A549 (cell line): ENCODE data around the gene SORCS2. TPM values are rescaled to one million over a fixed set of nuclear protein-coding genes. Genes with fewer than 3 reads are reported as not detected.

Experiments used
- ATAC-seq, 2 experiments: fragments of 200-7000 bp in 1 of 2; fragments of >200 bp in 1 of 2; cut with Nextera tagmentation in 1 of 2; cut with Tn5 transposase in 1 of 2; 3 replicates each; pipeline versions ENCODE4 v1.8.0 to v1.9.1; 2018 to 2020; ENCODE audit warnings: mild to moderate bottlenecking in 1 of 2, moderate library complexity in 1 of 2
- CTCF ChIA-PET: fragments of 300-600 bp; sonication (Branson Sonifier 250); formaldehyde crosslinking; extraction: SDS; loops from one replicate; lab custom pipeline; 2021; ENCODE audit warnings: antibody characterized with exemption, inconsistent platforms; lab: Yijun Ruan, JAX
- POLR2A ChIA-PET: fragments of 350-600 bp; formaldehyde crosslinking; extraction: SDS; loops from one replicate; lab custom pipeline; 2021; ENCODE audit warnings: antibody characterized with exemption, inconsistent platforms; lab: Yijun Ruan, JAX
- DNase-seq, 2 experiments: peaks; one replicate each; pipeline versions ENCODE4 v3.0.0 to v3.0.0-alpha.2; 2011 to 2016; ENCODE audit warnings: low read depth in 1 of 2, low spot score in 1 of 2
- FAIRE-seq: peaks from 2 replicates; lab custom pipeline; 2011; peaks lifted over from hg19 to GRCh38; lab: Jason Lieb, UNC
- H3K27ac ChIP-seq, 2 experiments: fragments of >200 bp; sonication (Bioruptor Twin); formaldehyde crosslinking; 3 replicates each; pipeline ENCODE4 v1.5.1; 2016 to 2017
- H3K4me1 ChIP-seq: fragments of >200 bp; sonication (Bioruptor Twin); formaldehyde crosslinking; 3 replicates; pipeline ENCODE4 v1.6.1; 2016
- H3K4me2 ChIP-seq: fragments of >200 bp; sonication (Bioruptor Twin); formaldehyde crosslinking; 3 replicates; pipeline ENCODE4 v1.6.1; 2016
- H3K4me3 ChIP-seq: fragments of >200 bp; sonication (Bioruptor Twin); formaldehyde crosslinking; 3 replicates; pipeline ENCODE4 v1.5.1; 2016
- H3K9me3 ChIP-seq: fragments of >200 bp; sonication (Bioruptor Twin); formaldehyde crosslinking; 3 replicates; pipeline ENCODE4 v1.6.1; 2016
- BHLHE40 ChIP-seq: IDR thresholded peaks from 2 replicates; pipeline ENCODE4 v1.6.1; 2012; ENCODE audit warnings: low read depth, low read length, inconsistent platforms
- E2F6 ChIP-seq: IDR thresholded peaks from 2 replicates; pipeline ENCODE4 v1.6.1; 2012; ENCODE audit warnings: low read depth, borderline replicate concordance
- EHF ChIP-seq: fragments of 250-450 bp; sonication (Bioruptor Pico); IDR thresholded peaks from 2 replicates; pipeline ENCODE4 v1.5.0; 2020; ENCODE audit warnings: mild to moderate bottlenecking
- EHMT2 ChIP-seq: fragments of 200-600 bp; sonication (generic); IDR thresholded peaks from 2 replicates; pipeline ENCODE4 v1.6.1; 2016; ENCODE audit warnings: antibody characterized with exemption, low read depth, mild to moderate bottlenecking, moderate library complexity
- ESRRA ChIP-seq: fragments of 150-350 bp; IDR thresholded peaks from 2 replicates; pipeline ENCODE4 v1.6.1; 2014; ENCODE audit warnings: mild to moderate bottlenecking, low read length, borderline replicate concordance
- FOSB ChIP-seq: fragments of 250-450 bp; sonication (Bioruptor Pico); IDR thresholded peaks from 2 replicates; pipeline ENCODE4 v1.5.0; 2020; ENCODE audit warnings: mild to moderate bottlenecking, moderate library complexity
- FOSL2 ChIP-seq, 2 experiments: fragments of 450-650 bp in 1 of 2; fragments of >200 bp in 1 of 2; sonication (Bioruptor Twin) in 1 of 2; formaldehyde crosslinking; IDR thresholded peaks; 2 replicates each; pipeline versions ENCODE4 v1.5.0 to v1.6.1; 2016 to 2020; ENCODE audit warnings: mild to moderate bottlenecking in 1 of 2, moderate library complexity in 1 of 2
- FOXS1 ChIP-seq: fragments of 250-450 bp; sonication (Bioruptor Pico); IDR thresholded peaks from 2 replicates; pipeline ENCODE4 v1.5.0; 2020; ENCODE audit warnings: mild to moderate bottlenecking, moderate library complexity
- HDAC2 ChIP-seq: fragments of 200-600 bp; sonication (generic); IDR thresholded peaks from 2 replicates; pipeline ENCODE4 v1.6.1; 2016
- HEYL ChIP-seq: fragments of 250-450 bp; sonication (Bioruptor Pico); IDR thresholded peaks from 2 replicates; pipeline ENCODE4 v1.8.0; 2021; ENCODE audit warnings: mild to moderate bottlenecking, moderate library complexity
- HMGXB4 ChIP-seq: fragments of 250-450 bp; sonication (Bioruptor Pico); IDR thresholded peaks from 2 replicates; pipeline ENCODE4 v1.5.0; 2021; ENCODE audit warnings: mild to moderate bottlenecking, moderate library complexity, borderline replicate concordance
- HOXA7 ChIP-seq: fragments of 250-450 bp; sonication (Bioruptor Pico); IDR thresholded peaks from 2 replicates; pipeline ENCODE4 v1.5.0; 2020; ENCODE audit warnings: mild to moderate bottlenecking, moderate library complexity
- HOXB13 ChIP-seq: fragments of 250-450 bp; sonication (Bioruptor Pico); IDR thresholded peaks from 2 replicates; pipeline ENCODE4 v1.5.0; 2020; ENCODE audit warnings: low read depth, mild to moderate bottlenecking, moderate library complexity
- JUN ChIP-seq, 2 experiments: fragments of >200 bp; sonication (Bioruptor Twin); formaldehyde crosslinking; IDR thresholded peaks; 2 replicates in 1 of 2; 3 replicates in 1 of 2; pipeline ENCODE4 v1.6.1; 2016 to 2017
- JUNB ChIP-seq: fragments of >200 bp; sonication (Bioruptor Twin); formaldehyde crosslinking; IDR thresholded peaks from 2 replicates; pipeline ENCODE4 v1.6.1; 2016
- MAFK ChIP-seq: fragments of 450-650 bp; IDR thresholded peaks from 2 replicates; pipeline ENCODE4 v1.6.1; 2014; ENCODE audit not compliant: partially characterized antibody
- NPAS2 ChIP-seq: fragments of 250-450 bp; sonication (Bioruptor Pico); IDR thresholded peaks from 2 replicates; pipeline ENCODE4 v1.8.0; 2022; ENCODE audit warnings: mild to moderate bottlenecking, moderate library complexity, borderline replicate concordance
- NR3C1 ChIP-seq: fragments of >200 bp; sonication (Bioruptor Twin); formaldehyde crosslinking; IDR thresholded peaks from 3 replicates; pipeline ENCODE4 v1.6.1; 2017
- POLR2AphosphoS2 ChIP-seq: conservative IDR thresholded peaks from 2 replicates; pipeline ENCODE4 v1.6.1; 2012; ENCODE audit warnings: low read length, improper control_type of control experiment, inconsistent platforms
- SMC3 ChIP-seq: fragments of >200 bp; sonication (Bioruptor Twin); formaldehyde crosslinking; IDR thresholded peaks from 3 replicates; pipeline ENCODE4 v1.6.1; 2018; ENCODE audit warnings: inconsistent platforms
- TFCP2L1 ChIP-seq: fragments of 250-450 bp; sonication (Bioruptor Pico); IDR thresholded peaks from 2 replicates; pipeline ENCODE4 v1.5.0; 2021; ENCODE audit warnings: mild to moderate bottlenecking
- TP53 ChIP-seq: fragments of 250-450 bp; sonication (Bioruptor Pico); IDR thresholded peaks from 2 replicates; pipeline ENCODE4 v1.5.0; 2021; ENCODE audit warnings: mild to moderate bottlenecking, moderate library complexity
- ZC3H11A ChIP-seq: fragments of 450-650 bp; IDR thresholded peaks from 2 replicates; pipeline ENCODE4 v1.6.1; 2014; ENCODE audit warnings: antibody characterized with exemption, mild to moderate bottlenecking
- ZFP36 ChIP-seq: fragments of 450-650 bp; IDR thresholded peaks from 2 replicates; pipeline ENCODE4 v1.6.1; 2014; ENCODE audit warnings: borderline replicate concordance; ENCODE audit not compliant: partially characterized antibody
- ZSCAN20 ChIP-seq: fragments of 250-450 bp; sonication (Bioruptor Pico); IDR thresholded peaks from 2 replicates; pipeline ENCODE4 v1.8.0; 2022; ENCODE audit warnings: mild to moderate bottlenecking, moderate library complexity
- WGBS: methylation state at CpG from one replicate; pipeline ENCODE4 v1.1.6; 2017; ENCODE audit errors: missing lambda C conversion rate; 5-methylcytosine and 5-hydroxymethylcytosine counted together
- polyA plus RNA-seq, 4 experiments: library from polyadenylated mRNA; depleted of rRNA in 3 of 4; stranded (reverse); fragments of >200 nt; fragmentation: RNase III in 1 of 4; extraction: RNeasy Plus Mini Kit Qiagen cat#74134 plus additional on column Dnase treatment in 1 of 4; gene quantifications; 2 replicates in 3 of 4; 3 replicates in 1 of 4; pipeline ENCODE4 v1.2.3, GENCODE V29; 2011 to 2017
- TF ChIP-seq, protein P1 (sequence below): IDR thresholded peaks from 2 replicates; pipeline ENCODE4 v1.6.1; 2012
- TF ChIP-seq, protein P2 (sequence below): fragments of >200 bp; sonication (Bioruptor Twin); formaldehyde crosslinking; IDR thresholded peaks from 3 replicates; pipeline ENCODE4 v1.6.1; 2016

SORCS2 gene
- polyA plus RNA-seq, 2 of the 4 experiments (the other 2 are of a cell fraction), result 1.4 to 4.6 TPM

DNA sequence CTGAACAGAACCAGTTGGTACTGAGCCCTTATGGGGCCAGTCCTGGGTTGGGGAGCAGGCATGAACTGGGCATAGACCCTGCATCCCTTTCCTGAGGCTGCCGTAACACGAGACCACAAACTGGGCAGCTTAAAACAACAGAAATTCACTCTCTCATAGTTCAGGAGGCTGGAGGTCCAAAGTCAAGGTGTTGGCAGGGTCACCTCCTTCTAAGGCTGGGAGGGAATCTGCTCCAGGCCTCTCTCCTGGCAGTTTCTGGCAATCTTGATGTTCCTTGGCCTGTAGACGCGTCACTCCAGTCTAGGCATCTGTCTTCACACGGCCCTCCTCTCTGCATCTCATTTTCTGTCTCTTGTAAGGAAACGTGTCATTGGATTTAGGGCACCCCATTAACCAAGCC is 19.8 kb upstream of the SORCS2 start (continued):
- TF ChIP-seq E2F6 (no peak), FOXS1 (CRISPR knock-in tag) (no peak), FOSB (CRISPR knock-in tag) (no peak)

DNA sequence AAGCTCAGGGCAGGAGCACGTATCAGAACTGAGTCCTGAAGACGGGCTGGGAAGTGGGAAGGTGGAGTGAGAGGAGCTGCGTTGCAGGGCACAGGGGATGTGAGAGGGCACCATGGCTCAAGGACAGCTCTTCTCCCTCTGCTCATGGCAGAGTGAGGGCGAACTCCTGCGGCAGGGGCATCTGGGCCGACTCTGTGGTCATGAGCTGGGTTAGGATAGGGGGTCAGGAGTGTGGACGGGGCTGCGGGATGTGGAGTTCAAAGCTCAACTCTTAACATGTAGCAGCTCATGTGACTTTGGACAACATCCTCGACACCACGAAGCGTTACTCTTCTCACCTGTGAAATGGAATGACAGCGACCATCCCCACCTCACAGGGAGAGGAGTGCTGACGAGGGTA is 19.4 kb upstream of the SORCS2 start:
- H3K4me3 ChIP-seq, result no peak overlapping the region
- POLR2A ChIA-PET, result no interaction called here
- TF ChIP-seq FOSL2 (IDR thresholded peaks at IDR 0.05) (no peak), FOSL2 (CRISPR knock-in tag; IDR thresholded peaks at IDR 0.05) (no peak), NPAS2 (CRISPR knock-in tag) (no peak), POLR2AphosphoS2 (no peak), TP53 (CRISPR knock-in tag) (no peak), ZFP36 (no peak), BHLHE40 (no peak), HOXB13 (CRISPR knock-in tag) (no peak), ESRRA (no peak)
- TF ChIP-seq, all 56 proteins: peak for 0
- DNase-seq (no peak), FAIRE-seq (no peak), ATAC-seq (no peak; a peak in 1 of 6 replicates)
- 75% methylated on average over 13 of the region's 13 CpGs for WGBS
- Histone ChIP-seq H3K4me2 (no peak overlapping the region), H3K27ac (no peak overlapping the region), H3K4me1 (no peaks in the 10 kb centered on the region), H3K9me3 (no peaks in the 10 kb centered on the region)
- CTCF ChIA-PET, result interaction anchor here (1.0 to 1.9 kb wide), 3 partner anchors 21 to 547 kb away, joined by 3 to 5 read pairs (median 5); no protein-coding TSS in a partner anchor

DNA sequence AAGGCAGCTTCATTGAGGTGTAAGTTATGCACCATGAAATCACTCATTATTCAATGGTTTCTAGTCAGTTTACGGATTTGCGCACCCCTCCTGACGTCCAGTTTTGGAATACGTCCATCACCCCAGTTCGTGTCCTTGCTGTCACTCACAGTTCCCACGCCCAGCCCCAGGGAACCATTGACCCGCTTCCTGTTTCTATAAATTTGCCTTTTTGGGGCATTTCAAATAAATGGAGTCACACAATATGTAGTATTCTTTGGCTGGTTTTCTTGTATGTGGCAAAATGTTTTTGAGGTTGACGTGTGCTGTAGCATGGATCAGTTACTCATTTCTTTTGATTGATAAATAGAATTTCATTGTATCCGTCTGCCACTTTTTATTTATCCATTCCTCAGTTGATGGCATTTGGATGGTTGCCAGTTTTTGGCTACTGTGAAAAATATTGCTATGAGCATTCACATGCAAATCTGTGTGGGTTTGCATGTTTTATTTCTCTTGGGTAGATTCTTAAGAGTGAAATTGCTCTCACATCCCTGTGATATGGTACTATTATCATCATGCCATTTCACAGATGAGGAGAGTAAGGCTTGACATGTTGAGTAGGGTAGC is 18.4 kb upstream of the SORCS2 start:
- Histone ChIP-seq H3K4me1 (no peaks in the 10 kb centered on the region), H3K9me3 (peaks cover 1% of the 10 kb centered on the region; the same call in 1 of the 3 replicates), H3K27ac (no peak overlapping the region), H3K4me3 (no peak overlapping the region), H3K4me2 (no peak overlapping the region)
- TF ChIP-seq HMGXB4, result no peak
- no peak for TF ChIP-seq EHMT2
- no peak for TF ChIP-seq JUN (IDR thresholded peaks at IDR 0.05)
- no peak for TF ChIP-seq NR3C1
- TF ChIP-seq MAFK, result no peak
- TF ChIP-seq SMC3, result no peak
- TF ChIP-seq, protein P1, sequence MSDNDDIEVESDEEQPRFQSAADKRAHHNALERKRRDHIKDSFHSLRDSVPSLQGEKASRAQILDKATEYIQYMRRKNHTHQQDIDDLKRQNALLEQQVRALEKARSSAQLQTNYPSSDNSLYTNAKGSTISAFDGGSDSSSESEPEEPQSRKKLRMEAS, result no peak
- TF ChIP-seq POLR2AphosphoS2, result no peak
- no peak for TF ChIP-seq FOSB (CRISPR knock-in tag)
- TF ChIP-seq ZFP36, result no peak
- TF ChIP-seq JUNB, result no peak
- TF ChIP-seq, protein P2, sequence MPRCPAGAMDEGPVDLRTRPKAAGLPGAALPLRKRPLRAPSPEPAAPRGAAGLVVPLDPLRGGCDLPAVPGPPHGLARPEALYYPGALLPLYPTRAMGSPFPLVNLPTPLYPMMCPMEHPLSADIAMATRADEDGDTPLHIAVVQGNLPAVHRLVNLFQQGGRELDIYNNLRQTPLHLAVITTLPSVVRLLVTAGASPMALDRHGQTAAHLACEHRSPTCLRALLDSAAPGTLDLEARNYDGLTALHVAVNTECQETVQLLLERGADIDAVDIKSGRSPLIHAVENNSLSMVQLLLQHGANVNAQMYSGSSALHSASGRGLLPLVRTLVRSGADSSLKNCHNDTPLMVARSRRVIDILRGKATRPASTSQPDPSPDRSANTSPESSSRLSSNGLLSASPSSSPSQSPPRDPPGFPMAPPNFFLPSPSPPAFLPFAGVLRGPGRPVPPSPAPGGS, result no peak
- no peak for TF ChIP-seq HDAC2
- TF ChIP-seq HEYL, result no peak
- no peak for TF ChIP-seq ZC3H11A
- TF ChIP-seq EHF (CRISPR knock-in tag), result no peak
- TF ChIP-seq TFCP2L1, result no peak
- TF ChIP-seq ZSCAN20, result no peak
- no peak for TF ChIP-seq BHLHE40
- no peak for TF ChIP-seq HOXA7 (CRISPR knock-in tag)
- WGBS, result 73% methylated on average over 9 of the region's 9 CpGs
- CTCF ChIA-PET, result interaction anchor here (1.9 kb wide), 1 partner anchor 20 kb away, joined by 5 read pairs; no protein-coding TSS in a partner anchor
- DNase-seq (no peak), FAIRE-seq (no peak), ATAC-seq (no peak)
- POLR2A ChIA-PET, result no interaction called here
